HG03066 (cell line): ENCODE data around the gene NAALADL2.
"Not testable (repeated sequence)": the region's sequence is repeated elsewhere in the genome, so short reads cannot be mapped to it uniquely, and the experiment has no call there.

ENCODE experiments used
- ATAC-seq: cut with Tn5 transposase; IDR thresholded peaks from one replicate; pipeline ENCODE4 v1.9.1; 2021; ENCODE audit warnings: low read depth; ENCODE audit not compliant: unreplicated experiment

Gene NAALADL2

GRCh38 chr3:175392653-175393052 is 533.5 kb downstream of the NAALADL2 start:
- no peak for ATAC-seq

GRCh38 chr3:175397372-175397771 is 538.2 kb downstream of the NAALADL2 start:
- ATAC-seq = no peak

GRCh38 chr3:175398676-175399075 is 539.5 kb downstream of the NAALADL2 start:
- no peak for ATAC-seq

- ATAC-seq = no peak
These were observed 540.2 kb downstream of the NAALADL2 start for GRCh38 chr3:175399156-175399840.

- no peak for ATAC-seq
These were observed 544.9 kb downstream of the NAALADL2 start for GRCh38 chr3:175404027-175404426.

GRCh38 chr3:175404621-175405020 is 545.5 kb downstream of the NAALADL2 start:
- no peak for ATAC-seq

GRCh38 chr3:175410251-175410650 is 551.1 kb downstream of the NAALADL2 start:
- no peak for ATAC-seq

GRCh38 chr3:175411405-175411804 is 552.3 kb downstream of the NAALADL2 start:
- ATAC-seq = no peak

GRCh38 chr3:175411946-175412345 is 552.8 kb downstream of the NAALADL2 start:
- no peak for ATAC-seq

- ATAC-seq = no peak
These were observed 554.8 kb downstream of the NAALADL2 start for GRCh38 chr3:175413926-175414325.

- ATAC-seq = no peak
These were observed 557.5 kb downstream of the NAALADL2 start for GRCh38 chr3:175416600-175416999.

- no peak for ATAC-seq
These were observed 558.3 kb downstream of the NAALADL2 start for GRCh38 chr3:175417426-175417825.

- no peak for ATAC-seq
These were observed 562.8 kb downstream of the NAALADL2 start for GRCh38 chr3:175421902-175422301.

GRCh38 chr3:175422744-175423143 is 563.6 kb downstream of the NAALADL2 start:
- no peak for ATAC-seq

GRCh38 chr3:175423848-175424247 is 564.7 kb downstream of the NAALADL2 start:
- not testable (repeated sequence) for ATAC-seq

- no peak for ATAC-seq
These were observed 567.7 kb downstream of the NAALADL2 start for GRCh38 chr3:175426805-175427204.

GRCh38 chr3:175428466-175428865 is 569.3 kb downstream of the NAALADL2 start:
- no peak for ATAC-seq

- ATAC-seq = no peak
These were observed 572.0 kb downstream of the NAALADL2 start for GRCh38 chr3:175430983-175431773.

GRCh38 chr3:175432376-175433025 is 573.4 kb downstream of the NAALADL2 start:
- no peak for ATAC-seq

- no peak for ATAC-seq
These were observed 574.0 kb downstream of the NAALADL2 start for GRCh38 chr3:175433026-175433674.

- no peak for ATAC-seq
These were observed 575.4 kb downstream of the NAALADL2 start for GRCh38 chr3:175434561-175434960.
